ENCODE measurements around the gene SREK1IP1.
"Not testable (repeated sequence)": the region's sequence is repeated elsewhere in the genome, so short reads cannot be mapped to it uniquely, and the experiment has no call there.

SREK1IP1 gene

GRCh38 chr5:64763948-64764503, 4.5 kb downstream of the SREK1IP1 start:
- no peak for DNase-seq (ENCODE audit: low read depth)

GRCh38 chr5:64759960-64760660, 8.4 kb downstream of the SREK1IP1 start:
- no peak for DNase-seq (ENCODE audit: low read depth)

GRCh38 chr5:64758901-64759300, 9.6 kb downstream of the SREK1IP1 start:
- DNase-seq (ENCODE audit: low read depth), result no peak

GRCh38 chr5:64754066-64754465, 14.4 kb downstream of the SREK1IP1 start:
- no peak for DNase-seq (ENCODE audit: low read depth)

- DNase-seq (ENCODE audit: low read depth), result no peak
Observed at GRCh38 chr5:64749385-64749784, 19.1 kb downstream of the SREK1IP1 start.

- no peak for DNase-seq (ENCODE audit: low read depth)
Observed at GRCh38 chr5:64746446-64746845, 22.0 kb downstream of the SREK1IP1 start.

- DNase-seq (ENCODE audit: low read depth), result no peak
Observed at GRCh38 chr5:64744914-64745313, 23.6 kb downstream of the SREK1IP1 start.

- DNase-seq (ENCODE audit: low read depth), result no peak
Observed at GRCh38 chr5:64742821-64743220, 25.7 kb downstream of the SREK1IP1 start.

- no peak for DNase-seq (ENCODE audit: low read depth)
Observed at GRCh38 chr5:64742411-64742810, 26.1 kb downstream of the SREK1IP1 start.

GRCh38 chr5:64727150-64727549, 41.3 kb downstream of the SREK1IP1 start:
- no peak for DNase-seq (ENCODE audit: low read depth)

- DNase-seq (ENCODE audit: low read depth), result no peak
Observed at GRCh38 chr5:64722588-64722987, 45.9 kb downstream of the SREK1IP1 start.

GRCh38 chr5:64714495-64714894, 54.0 kb downstream of the SREK1IP1 start:
- DNase-seq (ENCODE audit: low read depth), result not testable (repeated sequence)

GRCh38 chr5:64707191-64707590, 61.3 kb downstream of the SREK1IP1 start:
- no peak for DNase-seq (ENCODE audit: low read depth)

- DNase-seq (ENCODE audit: low read depth), result not testable (repeated sequence)
Observed at GRCh38 chr5:64706074-64706473, 62.4 kb downstream of the SREK1IP1 start.

GRCh38 chr5:64700765-64701164, 67.7 kb downstream of the SREK1IP1 start:
- DNase-seq (ENCODE audit: low read depth), result no peak

GRCh38 chr5:64696414-64696813, 72.1 kb downstream of the SREK1IP1 start:
- DNase-seq (ENCODE audit: low read depth), result not testable (repeated sequence)

- DNase-seq (ENCODE audit: low read depth), result no peak
Observed at GRCh38 chr5:64693636-64694035, 74.9 kb downstream of the SREK1IP1 start.

- no peak for DNase-seq (ENCODE audit: low read depth)
Observed at GRCh38 chr5:64691291-64691690, 77.2 kb downstream of the SREK1IP1 start.

GRCh38 chr5:64690417-64691151, 77.9 kb downstream of the SREK1IP1 start, which contains the start of gene SHISAL2B:
Gene SHISAL2B, plus strand, starts transcription at chr5:64690503. Its CDS starts 121 bp downstream, at chr5:64690624.
- DNase-seq (ENCODE audit: low read depth), result no peak

- no peak for DNase-seq (ENCODE audit: low read depth)
Observed at GRCh38 chr5:64690104-64690416, 78.4 kb downstream of the SREK1IP1 start.

- DNase-seq (ENCODE audit: low read depth), result no peak
Observed at GRCh38 chr5:64688965-64689364, 79.5 kb downstream of the SREK1IP1 start.

- DNase-seq (ENCODE audit: low read depth), result no peak
Observed at GRCh38 chr5:64688391-64688790, 80.1 kb downstream of the SREK1IP1 start.

- no peak for DNase-seq (ENCODE audit: low read depth)
Observed at GRCh38 chr5:64685866-64686265, 82.6 kb downstream of the SREK1IP1 start.
